A549 (cell line): ENCODE measurements around the gene TPRX1. TPM values are rescaled to one million over a fixed set of nuclear protein-coding genes. Genes with fewer than 3 reads are reported as not detected.

Experiments
- ATAC-seq, 2 experiments: fragments of 200-7000 bp in 1 of 2; fragments of >200 bp in 1 of 2; cut with Nextera tagmentation in 1 of 2; cut with Tn5 transposase in 1 of 2; 3 replicates each; pipeline versions ENCODE4 v1.8.0 to v1.9.1; 2018 to 2020; ENCODE audit warnings: mild to moderate bottlenecking in 1 of 2, moderate library complexity in 1 of 2
- CTCF ChIA-PET: fragments of 300-600 bp; sonication (Branson Sonifier 250); formaldehyde crosslinking; extraction: SDS; loops from one replicate; lab custom pipeline; 2021; ENCODE audit warnings: antibody characterized with exemption, inconsistent platforms; lab: Yijun Ruan, JAX
- POLR2A ChIA-PET: fragments of 350-600 bp; formaldehyde crosslinking; extraction: SDS; loops from one replicate; lab custom pipeline; 2021; ENCODE audit warnings: antibody characterized with exemption, inconsistent platforms; lab: Yijun Ruan, JAX
- DNase-seq, 2 experiments: peaks; one replicate each; pipeline versions ENCODE4 v3.0.0 to v3.0.0-alpha.2; 2011 to 2016; ENCODE audit warnings: low read depth in 1 of 2, low spot score in 1 of 2
- FAIRE-seq: peaks from 2 replicates; lab custom pipeline; 2011; peaks lifted over from hg19 to GRCh38; lab: Jason Lieb, UNC
- H3K27ac ChIP-seq, 2 experiments: fragments of >200 bp; sonication (Bioruptor Twin); formaldehyde crosslinking; 3 replicates each; pipeline ENCODE4 v1.5.1; 2016 to 2017
- H3K4me1 ChIP-seq: fragments of >200 bp; sonication (Bioruptor Twin); formaldehyde crosslinking; 3 replicates; pipeline ENCODE4 v1.6.1; 2016
- H3K4me2 ChIP-seq: fragments of >200 bp; sonication (Bioruptor Twin); formaldehyde crosslinking; 3 replicates; pipeline ENCODE4 v1.6.1; 2016
- H3K4me3 ChIP-seq: fragments of >200 bp; sonication (Bioruptor Twin); formaldehyde crosslinking; 3 replicates; pipeline ENCODE4 v1.5.1; 2016
- H3K9me3 ChIP-seq: fragments of >200 bp; sonication (Bioruptor Twin); formaldehyde crosslinking; 3 replicates; pipeline ENCODE4 v1.6.1; 2016
- BHLHE40 ChIP-seq: IDR thresholded peaks from 2 replicates; pipeline ENCODE4 v1.6.1; 2012; ENCODE audit warnings: low read depth, low read length, inconsistent platforms
- CHD2 ChIP-seq: fragments of 150-350 bp; IDR thresholded peaks from 2 replicates; pipeline ENCODE4 v1.6.1; 2014; ENCODE audit warnings: low read length; ENCODE audit not compliant: partially characterized antibody
- CTCF ChIP-seq: fragments of >200 bp; sonication (Bioruptor Twin); formaldehyde crosslinking; IDR thresholded peaks from 3 replicates; pipeline ENCODE4 v1.5.1; 2016
- EHF ChIP-seq: fragments of 250-450 bp; sonication (Bioruptor Pico); IDR thresholded peaks from 2 replicates; pipeline ENCODE4 v1.5.0; 2020; ENCODE audit warnings: mild to moderate bottlenecking
- ELK1 ChIP-seq: fragments of 150-350 bp; IDR thresholded peaks from 2 replicates; pipeline ENCODE4 v1.6.1; 2014; ENCODE audit warnings: low read depth, mild to moderate bottlenecking, low read length
- EP300 ChIP-seq, 2 experiments: fragments of >200 bp; sonication (Bioruptor Twin); formaldehyde crosslinking; IDR thresholded peaks; 2 replicates in 1 of 2; 3 replicates in 1 of 2; pipeline ENCODE4 v1.6.1; 2016 to 2017
- FOSB ChIP-seq: fragments of 250-450 bp; sonication (Bioruptor Pico); IDR thresholded peaks from 2 replicates; pipeline ENCODE4 v1.5.0; 2020; ENCODE audit warnings: mild to moderate bottlenecking, moderate library complexity
- HES2 ChIP-seq: fragments of >200 bp; sonication (Bioruptor Twin); formaldehyde crosslinking; IDR thresholded peaks from 2 replicates; pipeline ENCODE4 v1.6.1; 2016
- HEYL ChIP-seq: fragments of 250-450 bp; sonication (Bioruptor Pico); IDR thresholded peaks from 2 replicates; pipeline ENCODE4 v1.8.0; 2021; ENCODE audit warnings: mild to moderate bottlenecking, moderate library complexity
- NPAS2 ChIP-seq: fragments of 250-450 bp; sonication (Bioruptor Pico); IDR thresholded peaks from 2 replicates; pipeline ENCODE4 v1.8.0; 2022; ENCODE audit warnings: mild to moderate bottlenecking, moderate library complexity, borderline replicate concordance
- NR3C1 ChIP-seq: fragments of >200 bp; sonication (Bioruptor Twin); formaldehyde crosslinking; IDR thresholded peaks from 3 replicates; pipeline ENCODE4 v1.6.1; 2017
- REST ChIP-seq: fragments of 200-600 bp; sonication (generic); IDR thresholded peaks from 2 replicates; pipeline ENCODE4 v1.6.1; 2016; ENCODE audit warnings: antibody characterized with exemption, mild to moderate bottlenecking, moderate library complexity
- SMC3 ChIP-seq: fragments of >200 bp; sonication (Bioruptor Twin); formaldehyde crosslinking; IDR thresholded peaks from 3 replicates; pipeline ENCODE4 v1.6.1; 2018; ENCODE audit warnings: inconsistent platforms
- TFCP2L1 ChIP-seq: fragments of 250-450 bp; sonication (Bioruptor Pico); IDR thresholded peaks from 2 replicates; pipeline ENCODE4 v1.5.0; 2021; ENCODE audit warnings: mild to moderate bottlenecking
- USF2 ChIP-seq: fragments of 450-650 bp; IDR thresholded peaks from 2 replicates; pipeline ENCODE4 v1.6.1; 2014; ENCODE audit warnings: antibody characterized with exemption
- ZC3H11A ChIP-seq: fragments of 450-650 bp; IDR thresholded peaks from 2 replicates; pipeline ENCODE4 v1.6.1; 2014; ENCODE audit warnings: antibody characterized with exemption, mild to moderate bottlenecking
- ZNF302 ChIP-seq: fragments of 250-450 bp; sonication (Bioruptor Pico); IDR thresholded peaks from 2 replicates; pipeline ENCODE4 v1.9.0; 2021; ENCODE audit warnings: inconsistent platforms, mild to moderate bottlenecking, moderate library complexity
- ZSCAN20 ChIP-seq: fragments of 250-450 bp; sonication (Bioruptor Pico); IDR thresholded peaks from 2 replicates; pipeline ENCODE4 v1.8.0; 2022; ENCODE audit warnings: mild to moderate bottlenecking, moderate library complexity
- WGBS: methylation state at CpG from one replicate; pipeline ENCODE4 v1.1.6; 2017; ENCODE audit errors: missing lambda C conversion rate; 5-methylcytosine and 5-hydroxymethylcytosine counted together
- polyA plus RNA-seq, 4 experiments: library from polyadenylated mRNA; depleted of rRNA in 3 of 4; stranded (reverse); fragments of >200 nt; fragmentation: RNase III in 1 of 4; extraction: RNeasy Plus Mini Kit Qiagen cat#74134 plus additional on column Dnase treatment in 1 of 4; gene quantifications; 2 replicates in 3 of 4; 3 replicates in 1 of 4; pipeline ENCODE4 v1.2.3, GENCODE V29; 2011 to 2017

TPRX1 gene
- polyA plus RNA-seq, 2 of the 4 experiments (the other 2 are of a cell fraction): not detected

GRCh38 chr19:47762151-47762550 is 42.2 kb downstream of the TPRX1 start:
- ChIA-PET POLR2A (interaction anchor here (1.0 kb wide), 1 partner anchor 16 kb away, joined by 3 read pairs; no protein-coding TSS in a partner anchor), CTCF (interaction anchor here (1.3 to 42.0 kb wide), 4 partner anchors 10 to 54 kb away, joined by 3 to 1389 read pairs (median 74); partner anchors contain the start of genes EHD2 and NOP53)
- no peak overlapping the region for H3K4me2 ChIP-seq
- ATAC-seq (no peak), FAIRE-seq (no peak), DNase-seq (no peak)
- no peaks in the 10 kb centered on the region for H3K9me3 ChIP-seq
- no peaks in the 10 kb centered on the region; the same call in 2 of the 3 replicates for H3K4me1 ChIP-seq
- H3K4me3 ChIP-seq: no peak overlapping the region
- WGBS: 86% methylated on average over 3 of the region's 3 CpGs
- TF ChIP-seq EP300 (IDR thresholded peaks at IDR 0.05) (no peak), CHD2 (no peak), EHF (CRISPR knock-in tag) (no peak), NPAS2 (no peak), HEYL (CRISPR knock-in tag) (no peak), NR3C1 (no peak), HES2 (no peak), ZSCAN20 (no peak), ZNF302 (CRISPR knock-in tag) (no peak), ELK1 (no peak), CTCF (no peak), BHLHE40 (no peak), FOSB (CRISPR knock-in tag) (no peak), USF2 (no peak)
- no peak overlapping the region for H3K27ac ChIP-seq

- Histone ChIP-seq H3K4me2 (no peak overlapping the region), H3K4me3 (no peak overlapping the region), H3K9me3 (no peaks in the 10 kb centered on the region), H3K4me1 (no peaks in the 10 kb centered on the region; the same call in 2 of the 3 replicates), H3K27ac (no peak overlapping the region)
- DNase-seq (no peak), FAIRE-seq (no peak), ATAC-seq (no peak)
- ChIA-PET CTCF (interaction anchor here (1.3 to 42.0 kb wide), 4 partner anchors 10 to 53 kb away, joined by 3 to 1389 read pairs (median 74); partner anchors contain the start of genes EHD2 and NOP53), POLR2A (interaction anchor here (1.0 kb wide), 1 partner anchor 16 kb away, joined by 3 read pairs; no protein-coding TSS in a partner anchor)
- WGBS: 91% methylated on average over 5 of the region's 5 CpGs
- TF ChIP-seq REST: no peak
- no peak for TF ChIP-seq USF2
- TF ChIP-seq SMC3: no peak
- TF ChIP-seq ZC3H11A: no peak
- TF ChIP-seq TFCP2L1 (CRISPR knock-in tag): no peak
- TF ChIP-seq, all 56 proteins: peak for 0
These were observed 42.8 kb downstream of the TPRX1 start for GRCh38 chr19:47761566-47761965.
